ENCODE measurements around the gene SLCO4A1. TPM values are rescaled to one million over a fixed set of nuclear protein-coding genes. Genes with fewer than 3 reads are reported as not detected.
"Not testable (repeated sequence)": the region's sequence is repeated elsewhere in the genome, so short reads cannot be mapped to it uniquely, and the experiment has no call there.

The SLCO4A1 gene
- total RNA-seq, 1 donor from 2014 or later: 1.6 TPM

GRCh38 chr20:62665153-62665754 is 23.0 kb downstream of the SLCO4A1 start:
- no peak for DNase-seq

GRCh38 chr20:62665826-62666735 is 23.8 kb downstream of the SLCO4A1 start:
- DNase-seq: no peak

- DNase-seq: peak; percentile 42
These were observed 24.6 kb downstream of the SLCO4A1 start for GRCh38 chr20:62666736-62667529.

- DNase-seq: no peak
These were observed 25.5 kb downstream of the SLCO4A1 start for GRCh38 chr20:62667530-62668440.

- DNase-seq: peak; percentile 56
These were observed 26.2 kb downstream of the SLCO4A1 start for GRCh38 chr20:62668441-62669027.

- no peak for DNase-seq
These were observed 26.9 kb downstream of the SLCO4A1 start for GRCh38 chr20:62669249-62669648.

- DNase-seq: no peak
These were observed 27.9 kb downstream of the SLCO4A1 start for GRCh38 chr20:62670156-62670555.

GRCh38 chr20:62670998-62671397 is 28.7 kb downstream of the SLCO4A1 start:
- DNase-seq: no peak

- no peak for DNase-seq
These were observed 29.5 kb downstream of the SLCO4A1 start for GRCh38 chr20:62671765-62672164.

- DNase-seq: no peak
These were observed 32.1 kb downstream of the SLCO4A1 start for GRCh38 chr20:62674370-62674769.

- no peak for DNase-seq
These were observed 33.0 kb downstream of the SLCO4A1 start for GRCh38 chr20:62675156-62675876.

GRCh38 chr20:62675877-62676260 is 33.6 kb downstream of the SLCO4A1 start:
- DNase-seq: no peak

GRCh38 chr20:62676976-62677375 is 34.7 kb downstream of the SLCO4A1 start:
- no peak for DNase-seq

- no peak for DNase-seq
These were observed 35.4 kb downstream of the SLCO4A1 start for GRCh38 chr20:62677678-62678077.

GRCh38 chr20:62678553-62678952 is 36.2 kb downstream of the SLCO4A1 start:
- no peak for DNase-seq

GRCh38 chr20:62679978-62680589 is 37.8 kb downstream of the SLCO4A1 start:
- DNase-seq: no peak

GRCh38 chr20:62682912-62683517 is 40.7 kb downstream of the SLCO4A1 start:
- DNase-seq: no peak

- DNase-seq: not testable (repeated sequence)
These were observed 41.5 kb downstream of the SLCO4A1 start for GRCh38 chr20:62683660-62684322.

GRCh38 chr20:62684981-62685380 is 42.7 kb downstream of the SLCO4A1 start:
- no peak for DNase-seq

Measured in occipital lobe (tissue), 2 donors.